ENCODE measurements around the gene TIMM22. TPM values are rescaled to one million over a fixed set of nuclear protein-coding genes. Genes with fewer than 3 reads are reported as not detected.
"Not testable (repeated sequence)": the region's sequence is repeated elsewhere in the genome, so short reads cannot be mapped to it uniquely, and the experiment has no call there.

Gene TIMM22
- total RNA-seq, 1 donor from 2014 or later = 19.5 TPM

- H3K4me3 Mint-ChIP-seq = no peak overlapping the region
- H3K4me1 Mint-ChIP-seq = peaks cover 22% of the 10 kb centered on the region
- no peak for TF ChIP-seq CTCF (conservative IDR thresholded peaks at IDR 0.05)
- no peak for DNase-seq (ENCODE audit: low read depth, low spot score)
- H3K9me3 Mint-ChIP-seq = no peaks in the 10 kb centered on the region
- no peaks in the 10 kb centered on the region for H3K27me3 Mint-ChIP-seq (ENCODE audit: low read depth)
- H3K27ac Mint-ChIP-seq (ENCODE audit: unreplicated experiment) = peak overlapping the region; percentile 12
- peaks cover 4% of the 10 kb centered on the region for H3K36me3 Mint-ChIP-seq (ENCODE audit: low read depth)
These were observed 50.4 kb downstream of the TIMM22 start for GRCh38 chr17:1047177-1047878.

GRCh38 chr17:1047879-1048470 lies 51.0 kb downstream of the TIMM22 start:
- Mint-ChIP-seq H3K27me3 (ENCODE audit: low read depth) (no peaks in the 10 kb centered on the region), H3K27ac (ENCODE audit: unreplicated experiment) (peak overlapping the region; percentile 12), H3K4me3 (no peak overlapping the region), H3K4me1 (peaks cover 17% of the 10 kb centered on the region), H3K36me3 (ENCODE audit: low read depth) (no peaks in the 10 kb centered on the region), H3K9me3 (no peaks in the 10 kb centered on the region)
- no peak for DNase-seq (ENCODE audit: low read depth, low spot score)
- no peak for TF ChIP-seq CTCF (conservative IDR thresholded peaks at IDR 0.05)

- not testable (repeated sequence) for H3K4me3 Mint-ChIP-seq; DNase-seq (ENCODE audit: low read depth, low spot score); H3K27ac Mint-ChIP-seq (ENCODE audit: unreplicated experiment); H3K27me3 Mint-ChIP-seq (ENCODE audit: low read depth); H3K36me3 Mint-ChIP-seq (ENCODE audit: low read depth); H3K9me3 Mint-ChIP-seq
- H3K4me1 Mint-ChIP-seq = peaks cover 15% of the 10 kb centered on the region
These were observed 51.7 kb downstream of the TIMM22 start for GRCh38 chr17:1048516-1049115.

- peaks cover 7% of the 10 kb centered on the region for H3K4me1 Mint-ChIP-seq
These were observed 52.7 kb downstream of the TIMM22 start for GRCh38 chr17:1049446-1050225.

GRCh38 chr17:1050246-1050995 lies 53.5 kb downstream of the TIMM22 start:
- Mint-ChIP-seq H3K4me1 (no peaks in the 10 kb centered on the region), H3K4me3 (no peak overlapping the region), H3K27ac (ENCODE audit: unreplicated experiment) (peak overlapping the region; percentile 27), H3K27me3 (ENCODE audit: low read depth) (no peaks in the 10 kb centered on the region), H3K36me3 (ENCODE audit: low read depth) (no peaks in the 10 kb centered on the region), H3K9me3 (no peaks in the 10 kb centered on the region)
- TF ChIP-seq CTCF (conservative IDR thresholded peaks at IDR 0.05) = no peak
- no peak for DNase-seq (ENCODE audit: low read depth, low spot score)

More at GRCh38 chr17:1049446-1050225, 52.7 kb downstream of the TIMM22 start:
- Mint-ChIP-seq H3K27ac (ENCODE audit: unreplicated experiment) (peak overlapping the region; percentile 27), H3K9me3 (no peaks in the 10 kb centered on the region), H3K36me3 (ENCODE audit: low read depth) (no peaks in the 10 kb centered on the region), H3K4me3 (no peak overlapping the region), H3K27me3 (ENCODE audit: low read depth) (no peaks in the 10 kb centered on the region)
- no peak for DNase-seq (ENCODE audit: low read depth, low spot score)
- TF ChIP-seq CTCF (conservative IDR thresholded peaks at IDR 0.05) = no peak
